Measurements from ENCODE around the gene PLEKHS1.

DNA sequence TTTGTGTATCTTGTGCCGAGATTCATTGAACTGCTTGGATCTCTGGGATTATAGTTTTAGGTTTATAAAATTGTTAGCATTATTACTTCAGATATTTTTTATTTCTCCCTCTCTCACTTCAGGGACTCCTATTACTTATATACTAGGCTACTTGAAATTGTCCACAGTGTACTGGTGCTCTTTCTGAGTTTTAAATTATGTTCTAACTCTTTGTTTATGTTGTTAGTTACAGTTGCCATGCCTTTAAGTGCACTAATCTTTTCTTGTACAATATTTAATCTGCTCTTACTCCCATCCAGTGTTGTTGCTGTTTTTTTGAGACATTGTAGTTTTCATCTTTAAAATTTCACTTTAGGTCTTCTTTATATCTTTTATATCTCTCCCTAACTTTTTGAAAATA lies 13.1 kb downstream of the PLEKHS1 start:
- TF ChIP-seq, protein P1, sequence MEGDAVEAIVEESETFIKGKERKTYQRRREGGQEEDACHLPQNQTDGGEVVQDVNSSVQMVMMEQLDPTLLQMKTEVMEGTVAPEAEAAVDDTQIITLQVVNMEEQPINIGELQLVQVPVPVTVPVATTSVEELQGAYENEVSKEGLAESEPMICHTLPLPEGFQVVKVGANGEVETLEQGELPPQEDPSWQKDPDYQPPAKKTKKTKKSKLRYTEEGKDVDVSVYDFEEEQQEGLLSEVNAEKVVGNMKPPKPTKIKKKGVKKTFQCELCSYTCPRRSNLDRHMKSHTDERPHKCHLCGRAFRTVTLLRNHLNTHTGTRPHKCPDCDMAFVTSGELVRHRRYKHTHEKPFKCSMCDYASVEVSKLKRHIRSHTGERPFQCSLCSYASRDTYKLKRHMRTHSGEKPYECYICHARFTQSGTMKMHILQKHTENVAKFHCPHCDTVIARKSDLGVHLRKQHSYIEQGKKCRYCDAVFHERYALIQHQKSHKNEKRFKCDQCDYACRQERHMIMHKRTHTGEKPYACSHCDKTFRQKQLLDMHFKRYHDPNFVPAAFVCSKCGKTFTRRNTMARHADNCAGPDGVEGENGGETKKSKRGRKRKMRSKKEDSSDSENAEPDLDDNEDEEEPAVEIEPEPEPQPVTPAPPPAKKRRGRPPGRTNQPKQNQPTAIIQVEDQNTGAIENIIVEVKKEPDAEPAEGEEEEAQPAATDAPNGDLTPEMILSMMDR (IDR thresholded peaks at IDR 0.05): no peak
- TF ChIP-seq POLR2A (IDR thresholded peaks at IDR 0.05): no peak

Data from uterus (tissue), 2 donors.